GM21723 (cell line): ENCODE results near the gene TPI1.
"Not testable (repeated sequence)": the region's sequence is repeated elsewhere in the genome, so short reads cannot be mapped to it uniquely, and the experiment has no call there.

ENCODE experiments used
- ATAC-seq: cut with Tn5 transposase; IDR thresholded peaks from one replicate; pipeline ENCODE4 v1.9.1; 2021; ENCODE audit warnings: mild to moderate bottlenecking, moderate library complexity; ENCODE audit not compliant: unreplicated experiment

Gene TPI1

GRCh38 chr12:6866920-6867412 lies 365 bp upstream of the TPI1 start:
- ATAC-seq = peak; percentile 14

GRCh38 chr12:6868211-6869048 lies 1.1 kb downstream of the TPI1 start:
- ATAC-seq = no peak

- no peak for ATAC-seq
These were observed 2.0 kb downstream of the TPI1 start for GRCh38 chr12:6869049-6870021.

GRCh38 chr12:6870304-6870703 lies 3.0 kb downstream of the TPI1 start:
- not testable (repeated sequence) for ATAC-seq

- ATAC-seq = no peak
These were observed 4.0 kb downstream of the TPI1 start for GRCh38 chr12:6871052-6871957.

GRCh38 chr12:6872073-6873048 lies 5.0 kb downstream of the TPI1 start:
- ATAC-seq = peak; percentile 42

GRCh38 chr12:6873094-6874014 lies 6.0 kb downstream of the TPI1 start, which contains the start of gene SPSB2:
Gene SPSB2 (minus strand): TSS chr12:6873303. CDS start chr12:6872901, 402 bp downstream.
- ATAC-seq = peak; percentile 63

- ATAC-seq = not testable (repeated sequence)
These were observed 6.7 kb downstream of the TPI1 start for GRCh38 chr12:6874015-6874368.

GRCh38 chr12:6879824-6880223 lies 12.5 kb downstream of the TPI1 start:
- ATAC-seq = not testable (repeated sequence)

GRCh38 chr12:6883252-6883651 lies 15.9 kb downstream of the TPI1 start:
- ATAC-seq = no peak

GRCh38 chr12:6883683-6884082 lies 16.4 kb downstream of the TPI1 start:
- no peak for ATAC-seq

- no peak for ATAC-seq
These were observed 17.2 kb downstream of the TPI1 start for GRCh38 chr12:6884539-6884938.

- not testable (repeated sequence) for ATAC-seq
These were observed 19.1 kb downstream of the TPI1 start for GRCh38 chr12:6886206-6886999.

GRCh38 chr12:6887460-6887859 lies 20.1 kb downstream of the TPI1 start:
- ATAC-seq = no peak

- no peak for ATAC-seq
These were observed 21.0 kb downstream of the TPI1 start for GRCh38 chr12:6888360-6888759.

GRCh38 chr12:6888794-6889193 lies 21.5 kb downstream of the TPI1 start:
- not testable (repeated sequence) for ATAC-seq
